ENCODE data around the gene DNASE1. TPM values are rescaled to one million over a fixed set of nuclear protein-coding genes. Genes with fewer than 3 reads are reported as not detected.

The DNASE1 gene
- total RNA-seq, 4 donors from 2014 or later, result 2.8 to 16.3 (median 12.9) TPM

DNA sequence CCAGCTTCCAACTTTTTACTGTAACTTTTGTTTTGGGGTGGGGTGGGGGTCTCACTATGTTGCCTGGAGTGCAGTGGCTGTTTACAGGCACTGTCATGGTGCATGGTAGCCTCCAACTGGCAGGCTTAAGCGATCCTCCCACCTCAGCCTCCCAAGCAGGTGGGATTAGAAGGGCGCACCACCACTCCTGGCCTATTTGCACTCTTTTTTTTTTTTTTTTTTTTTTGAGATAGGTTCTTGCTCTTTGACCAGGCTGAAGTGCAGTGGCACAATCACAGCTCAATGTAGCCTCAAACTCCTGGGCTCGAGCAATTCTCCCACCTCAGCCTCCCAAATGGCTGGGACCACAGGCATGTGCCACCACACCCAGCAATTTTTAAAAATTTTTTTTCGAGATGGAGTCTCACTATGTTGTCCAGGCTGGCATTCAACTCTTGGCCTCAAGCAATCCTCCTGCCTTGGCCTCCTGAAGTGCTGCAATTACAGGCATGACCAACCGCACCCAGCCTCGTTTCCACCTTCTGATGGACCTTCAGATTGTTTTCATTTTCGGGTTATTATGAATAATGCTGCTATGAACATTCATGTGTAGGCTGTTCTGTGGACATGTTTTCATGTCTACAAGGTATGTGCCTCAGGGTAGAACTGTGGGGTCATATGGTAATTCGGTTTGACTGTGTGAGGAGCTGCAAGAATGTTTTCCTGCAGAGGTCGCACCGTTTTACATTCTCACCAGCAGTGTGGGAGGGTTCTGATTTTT lies 51.9 kb downstream of the DNASE1 start:
- no peak overlapping the region for H3K4me3 ChIP-seq
- H3K27ac ChIP-seq (replicated peaks in 1 of 4), result no peak overlapping the region
- no peaks in the 10 kb centered on the region for H3K9me3 ChIP-seq
- H3K27me3 ChIP-seq, result no peaks in the 10 kb centered on the region
- no peak for DNase-seq (ENCODE audit: extremely low spot score)
- H3K36me3 ChIP-seq, result peaks cover 0 to 20% (median 3%) of the 10 kb centered on the region in 4 donors
- H3K4me1 ChIP-seq, result no peaks in the 10 kb centered on the region
- TF ChIP-seq, protein P1, sequence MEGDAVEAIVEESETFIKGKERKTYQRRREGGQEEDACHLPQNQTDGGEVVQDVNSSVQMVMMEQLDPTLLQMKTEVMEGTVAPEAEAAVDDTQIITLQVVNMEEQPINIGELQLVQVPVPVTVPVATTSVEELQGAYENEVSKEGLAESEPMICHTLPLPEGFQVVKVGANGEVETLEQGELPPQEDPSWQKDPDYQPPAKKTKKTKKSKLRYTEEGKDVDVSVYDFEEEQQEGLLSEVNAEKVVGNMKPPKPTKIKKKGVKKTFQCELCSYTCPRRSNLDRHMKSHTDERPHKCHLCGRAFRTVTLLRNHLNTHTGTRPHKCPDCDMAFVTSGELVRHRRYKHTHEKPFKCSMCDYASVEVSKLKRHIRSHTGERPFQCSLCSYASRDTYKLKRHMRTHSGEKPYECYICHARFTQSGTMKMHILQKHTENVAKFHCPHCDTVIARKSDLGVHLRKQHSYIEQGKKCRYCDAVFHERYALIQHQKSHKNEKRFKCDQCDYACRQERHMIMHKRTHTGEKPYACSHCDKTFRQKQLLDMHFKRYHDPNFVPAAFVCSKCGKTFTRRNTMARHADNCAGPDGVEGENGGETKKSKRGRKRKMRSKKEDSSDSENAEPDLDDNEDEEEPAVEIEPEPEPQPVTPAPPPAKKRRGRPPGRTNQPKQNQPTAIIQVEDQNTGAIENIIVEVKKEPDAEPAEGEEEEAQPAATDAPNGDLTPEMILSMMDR (IDR thresholded peaks at IDR 0.05), result no peak
- TF ChIP-seq POLR2AphosphoS5 (IDR thresholded peaks at IDR 0.05) (no peak), EP300 (IDR thresholded peaks at IDR 0.05) (no peak), POLR2A (IDR thresholded peaks at IDR 0.05; ENCODE audit: low read depth) (no peak)
- WGBS, result 89% methylated on average over 10 of the region's 10 CpGs
- intact Hi-C loops (cut with DNase I), result no loop called here

Other genes starting within 250 kb of the DNASE1 start
- gene ZNF597, start 211.2 kb upstream of the DNASE1 start, total RNA-seq, result 1 to 10 TPM; 1.5 to 2.2 (median 1.8) TPM
- gene NAA60, start 211.0 kb upstream of the DNASE1 start, total RNA-seq, result 10 to 100 TPM; 28.0 to 59.8 (median 47.8) TPM
- gene C16orf90, start 159.2 kb upstream of the DNASE1 start, total RNA-seq, result not detected
- gene CLUAP1, start 153.7 kb upstream of the DNASE1 start, total RNA-seq, result 10 to 100 TPM; 25.0 to 31.5 (median 26.9) TPM
- 1 to 10 TPM in 1 of 4 donors, under 1 TPM in 3; 0.57 to 2.5 (median 0.95) TPM for gene NLRC3, start 77.3 kb upstream of the DNASE1 start, total RNA-seq
- 1 to 10 TPM; 3.0 to 5.8 (median 3.9) TPM for gene SLX4, start 43.1 kb upstream of the DNASE1 start, total RNA-seq
- 10 to 100 TPM; 43.6 to 63.7 (median 46.8) TPM for gene TRAP1, start 62.8 kb downstream of the DNASE1 start, total RNA-seq
- 100 to 1,000 TPM in 1 of 4 donors, 10 to 100 TPM in 3; 48.2 to 112 (median 74.9) TPM for gene CREBBP, start 226.0 kb downstream of the DNASE1 start, total RNA-seq